ENCODE measurements around the gene MID1IP1. TPM values are rescaled to one million over a fixed set of nuclear protein-coding genes. Genes with fewer than 3 reads are reported as not detected.

MID1IP1 gene
- total RNA-seq, 4 donors from 2014 or later: 22.3 to 29.9 (median 27.8) TPM

GRCh38 chrX:38839277-38839676 is 38.0 kb downstream of the MID1IP1 start:
- Histone ChIP-seq H3K27ac (no peak overlapping the region), H3K4me1 (no peaks in the 10 kb centered on the region)
- DNase-seq: no peak

GRCh38 chrX:38839944-38840343 is 38.7 kb downstream of the MID1IP1 start:
- H3K27ac ChIP-seq: no peak overlapping the region
- no peak for DNase-seq

More at GRCh38 chrX:38839277-38839676, 38.0 kb downstream of the MID1IP1 start:
- no peaks in the 10 kb centered on the region for H3K36me3 ChIP-seq
- H3K9me3 ChIP-seq: no peaks in the 10 kb centered on the region
- TF ChIP-seq POLR2A (IDR thresholded peaks at IDR 0.05) (no peak), CTCF (IDR thresholded peaks at IDR 0.05) (no peak)
- H3K27me3 ChIP-seq: no peaks in the 10 kb centered on the region
- no peak overlapping the region for H3K4me3 ChIP-seq

DNA sequence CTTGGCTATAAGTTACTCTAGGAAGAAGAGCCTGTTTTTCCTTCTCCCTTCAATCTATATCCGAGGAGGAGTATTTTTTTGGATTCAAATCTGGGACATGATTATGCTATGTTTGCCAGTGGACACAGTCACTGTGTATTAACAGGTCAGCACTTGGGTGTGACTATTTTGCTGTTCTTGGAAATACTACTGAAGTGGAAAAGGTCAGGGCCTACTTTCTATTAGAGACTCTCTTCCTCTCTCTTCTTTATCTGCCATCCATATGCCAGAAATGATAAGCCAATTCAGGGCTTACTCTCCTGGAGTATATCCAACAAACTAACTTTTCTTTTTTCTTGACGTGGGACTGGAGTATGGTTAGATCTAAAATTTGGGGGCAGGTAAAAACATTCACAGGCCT is 40.5 kb downstream of the MID1IP1 start:
- Histone ChIP-seq H3K27me3 (no peaks in the 10 kb centered on the region), H3K4me3 (no peak overlapping the region), H3K9me3 (no peaks in the 10 kb centered on the region), H3K4me1 (no peaks in the 10 kb centered on the region), H3K36me3 (no peaks in the 10 kb centered on the region), H3K27ac (no peak overlapping the region)
- TF ChIP-seq POLR2A (IDR thresholded peaks at IDR 0.05) (no peak), CTCF (IDR thresholded peaks at IDR 0.05) (no peak)
- DNase-seq: no peak

More at GRCh38 chrX:38839944-38840343, 38.7 kb downstream of the MID1IP1 start:
- Histone ChIP-seq H3K9me3 (no peaks in the 10 kb centered on the region), H3K36me3 (no peaks in the 10 kb centered on the region), H3K4me3 (no peak overlapping the region), H3K27me3 (no peaks in the 10 kb centered on the region), H3K4me1 (no peaks in the 10 kb centered on the region)
- TF ChIP-seq CTCF (IDR thresholded peaks at IDR 0.05) (no peak), POLR2A (IDR thresholded peaks at IDR 0.05) (no peak)

GRCh38 chrX:38845426-38845825 is 44.2 kb downstream of the MID1IP1 start:
- TF ChIP-seq POLR2A (IDR thresholded peaks at IDR 0.05) (no peak), CTCF (IDR thresholded peaks at IDR 0.05) (no peak)
- H3K9me3 ChIP-seq: no peaks in the 10 kb centered on the region
- H3K4me3 ChIP-seq: no peak overlapping the region
- H3K27me3 ChIP-seq: no peaks in the 10 kb centered on the region
- no peaks in the 10 kb centered on the region for H3K4me1 ChIP-seq
- no peak for DNase-seq
- H3K36me3 ChIP-seq: no peaks in the 10 kb centered on the region
- no peak overlapping the region for H3K27ac ChIP-seq

DNA sequence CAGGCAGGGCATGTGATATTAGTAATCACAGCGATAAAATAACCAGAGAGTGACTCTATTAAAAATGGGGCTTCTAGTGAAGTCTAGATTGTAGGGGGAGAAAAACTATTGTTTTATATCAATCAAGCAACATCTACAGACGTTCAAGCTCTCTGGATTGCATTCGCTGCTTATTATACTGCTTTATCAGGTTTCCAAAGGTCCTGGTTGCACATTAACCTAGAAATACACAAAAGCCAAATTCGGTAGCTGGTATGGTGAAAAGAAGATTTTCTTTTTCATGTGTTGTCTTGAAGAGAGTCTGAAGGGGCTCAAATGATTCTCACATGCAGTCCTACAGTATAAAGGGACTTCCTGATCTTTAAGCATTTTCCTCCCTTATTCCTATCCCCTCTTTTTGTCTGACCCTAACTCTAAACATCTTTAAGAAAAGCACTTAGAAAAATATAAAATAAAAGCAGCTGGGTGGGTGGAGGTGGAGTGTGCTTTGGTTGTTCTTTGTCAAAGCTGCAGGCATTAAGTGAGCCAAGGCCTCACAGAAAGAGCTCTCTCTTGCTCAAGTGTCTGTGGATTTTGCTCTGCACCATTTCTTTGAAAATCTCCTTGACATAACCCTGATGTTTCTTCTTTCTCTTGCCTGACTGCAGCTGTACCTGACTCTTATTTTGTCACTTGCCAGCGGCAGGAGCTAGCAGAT is 46.1 kb downstream of the MID1IP1 start:
- no peak for DNase-seq
- Histone ChIP-seq H3K4me3 (no peak overlapping the region), H3K4me1 (no peaks in the 10 kb centered on the region), H3K9me3 (no peaks in the 10 kb centered on the region), H3K27ac (no peak overlapping the region), H3K36me3 (no peaks in the 10 kb centered on the region), H3K27me3 (no peaks in the 10 kb centered on the region)
- TF ChIP-seq CTCF (IDR thresholded peaks at IDR 0.05) (no peak), POLR2A (IDR thresholded peaks at IDR 0.05) (no peak)

DNA sequence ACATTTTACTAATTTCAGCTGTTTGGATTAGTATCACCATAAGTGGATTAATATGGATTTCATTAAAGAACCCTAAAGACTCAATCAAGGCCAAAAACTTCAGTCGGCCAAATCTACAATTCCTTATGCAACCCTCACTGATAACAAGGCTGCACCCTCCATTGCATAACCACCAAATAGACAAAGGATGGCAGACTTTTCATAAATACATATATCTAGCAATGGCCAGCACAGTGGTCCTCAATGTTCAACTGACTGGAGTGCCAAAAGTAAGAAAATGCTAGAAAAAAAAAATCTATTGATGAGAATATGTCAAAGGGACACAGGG is 46.6 kb downstream of the MID1IP1 start:
- no peaks in the 10 kb centered on the region for H3K4me1 ChIP-seq
- H3K4me3 ChIP-seq: no peak overlapping the region
- no peaks in the 10 kb centered on the region for H3K27me3 ChIP-seq
- DNase-seq: no peak
- no peaks in the 10 kb centered on the region for H3K36me3 ChIP-seq
- no peak overlapping the region for H3K27ac ChIP-seq
- TF ChIP-seq CTCF (IDR thresholded peaks at IDR 0.05) (no peak), POLR2A (IDR thresholded peaks at IDR 0.05) (no peak)
- H3K9me3 ChIP-seq: no peaks in the 10 kb centered on the region
